GM19351 (cell line): Measurements from ENCODE around the gene MICAL1.
A peak's percentile ranks its signal among the peaks of the same experiment; 100 is the strongest.

Experiments
- ATAC-seq: cut with Tn5 transposase; IDR thresholded peaks from one replicate; pipeline ENCODE4 v1.9.1; 2021; ENCODE audit warnings: mild to moderate bottlenecking, moderate library complexity; ENCODE audit not compliant: unreplicated experiment

The MICAL1 gene

DNA sequence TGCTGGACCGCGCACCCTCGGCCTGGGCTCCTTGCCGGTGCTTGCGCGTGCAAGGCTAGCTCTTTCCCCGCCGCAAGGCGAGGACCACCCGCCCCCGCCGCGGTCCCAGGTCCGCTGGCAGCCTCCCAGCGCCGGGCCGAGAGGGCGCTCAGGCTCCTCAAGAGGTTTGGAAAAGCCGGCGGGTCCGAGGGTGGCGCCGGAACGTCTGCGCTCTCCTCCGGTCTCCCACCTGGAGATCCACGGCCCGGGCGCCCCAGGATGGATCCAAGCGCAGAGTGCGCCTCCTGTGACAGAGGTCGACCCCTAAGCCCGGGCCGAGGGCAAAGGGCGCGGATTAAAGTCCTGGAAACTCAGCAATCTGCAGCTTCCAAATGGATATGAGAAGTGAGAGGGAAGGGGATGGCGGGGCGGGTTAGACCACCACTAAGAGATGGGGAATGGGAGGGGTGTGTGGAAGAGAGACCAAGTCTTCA is 575 bp upstream of the MICAL1 start:
- ATAC-seq: no peak

DNA sequence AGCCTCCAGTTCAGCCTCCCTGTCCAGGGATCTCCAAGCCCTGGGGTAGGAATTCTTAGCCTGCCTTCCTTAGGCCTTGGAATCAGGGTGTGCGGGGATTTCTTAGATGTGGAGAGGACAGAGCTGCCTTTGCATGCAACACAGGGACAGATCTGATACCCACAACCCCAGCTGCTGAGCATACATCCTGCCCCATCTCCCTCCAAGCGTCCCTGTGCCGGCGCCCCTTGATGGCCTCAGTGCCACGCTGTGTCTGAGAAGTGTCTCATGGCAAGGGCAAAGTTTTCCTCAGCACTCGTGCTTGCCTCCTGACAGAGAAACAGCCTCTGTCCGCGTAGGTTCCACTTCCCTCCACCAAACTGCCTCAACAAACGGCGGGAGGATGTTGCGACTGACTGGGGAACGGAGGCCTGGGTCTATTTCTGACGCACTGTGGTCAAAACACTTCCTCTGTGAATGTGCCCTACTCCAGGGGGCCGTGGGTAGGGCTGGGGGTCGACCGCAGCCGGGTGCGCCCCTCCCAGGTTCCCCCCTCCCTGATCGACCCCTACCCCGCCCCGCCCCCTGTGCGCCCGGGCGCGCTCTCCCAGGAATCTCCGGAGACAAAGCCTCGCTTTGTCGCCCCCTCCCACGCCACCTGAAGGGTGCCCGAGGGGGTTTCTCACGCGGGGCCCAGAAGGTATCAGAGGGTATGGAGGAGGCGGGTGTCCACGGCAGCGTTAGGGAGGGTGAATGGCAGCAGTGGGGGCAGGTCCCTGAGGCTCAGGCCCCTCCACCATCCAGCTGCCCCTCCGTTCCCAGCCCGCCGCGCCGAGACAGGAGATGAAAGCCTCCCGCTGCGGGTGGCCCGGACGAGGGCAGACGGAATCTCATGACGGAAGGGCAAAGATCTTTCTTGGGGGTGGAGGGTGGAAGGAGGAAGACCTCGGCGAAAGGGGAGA is 806 bp downstream of the MICAL1 start:
- peak; percentile 38 for ATAC-seq

DNA sequence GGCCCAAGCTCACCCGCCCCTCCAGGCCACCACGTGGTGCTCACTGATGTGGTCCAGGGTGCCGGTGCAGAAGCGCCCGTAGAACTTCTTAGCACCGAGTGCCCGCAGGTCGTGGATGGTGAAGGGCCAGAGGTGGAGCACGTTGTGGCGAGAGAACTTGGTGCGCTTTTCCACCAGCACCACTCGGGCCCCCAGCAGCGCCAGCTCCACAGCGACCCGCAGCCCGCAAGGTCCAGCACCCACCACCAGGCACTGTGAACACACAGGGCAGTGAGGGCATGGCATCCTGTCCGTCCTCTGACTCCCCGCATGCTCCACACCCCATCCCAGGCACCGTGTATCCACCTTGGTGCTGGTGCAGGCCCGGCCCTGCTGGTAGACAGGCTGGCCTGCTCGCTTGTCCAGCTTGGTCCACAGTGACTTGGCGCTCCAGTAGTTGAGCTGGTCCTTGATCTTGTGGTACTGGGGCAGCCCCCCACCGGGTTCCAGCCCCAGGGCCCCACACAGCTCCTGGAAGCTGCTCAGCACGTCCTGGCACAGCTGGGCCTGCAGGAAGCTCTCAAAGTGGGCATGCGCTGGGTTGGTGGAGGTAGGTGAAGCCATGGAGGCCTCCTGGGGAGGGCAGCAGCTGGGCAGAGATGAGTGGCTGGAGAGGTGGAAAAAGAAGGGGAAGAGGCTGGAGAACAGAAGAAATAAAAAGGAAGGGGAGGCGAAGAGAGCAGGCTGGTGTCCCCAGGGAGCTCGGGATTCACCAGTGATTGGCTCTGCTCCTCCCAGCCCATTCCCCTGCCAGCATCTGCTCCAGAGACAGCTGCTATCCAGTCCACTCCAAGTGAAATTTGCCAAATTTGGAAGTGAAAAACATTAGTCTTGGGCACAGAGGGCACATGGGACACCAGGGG is 1.7 kb downstream of the MICAL1 start:
- no peak for ATAC-seq

DNA sequence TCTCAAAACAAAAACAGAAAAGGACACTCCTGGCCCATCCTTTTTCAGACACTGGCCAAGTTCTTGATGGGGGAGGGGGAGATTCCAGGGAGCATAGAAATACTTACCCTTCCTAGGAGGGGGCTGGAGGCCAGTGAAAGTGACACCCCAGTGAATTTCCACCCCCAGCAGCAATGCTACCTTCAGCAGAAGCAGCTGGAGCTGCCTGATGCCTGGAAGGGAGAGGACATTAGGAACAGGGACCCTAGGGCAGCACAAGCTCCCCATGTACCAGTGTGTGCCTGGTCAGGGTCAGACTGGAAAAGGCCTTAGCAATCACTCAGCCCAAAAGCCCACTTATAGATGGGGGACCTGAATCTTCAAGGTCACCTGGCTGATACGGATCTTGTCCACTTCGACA is 2.4 kb downstream of the MICAL1 start:
- no peak for ATAC-seq

DNA sequence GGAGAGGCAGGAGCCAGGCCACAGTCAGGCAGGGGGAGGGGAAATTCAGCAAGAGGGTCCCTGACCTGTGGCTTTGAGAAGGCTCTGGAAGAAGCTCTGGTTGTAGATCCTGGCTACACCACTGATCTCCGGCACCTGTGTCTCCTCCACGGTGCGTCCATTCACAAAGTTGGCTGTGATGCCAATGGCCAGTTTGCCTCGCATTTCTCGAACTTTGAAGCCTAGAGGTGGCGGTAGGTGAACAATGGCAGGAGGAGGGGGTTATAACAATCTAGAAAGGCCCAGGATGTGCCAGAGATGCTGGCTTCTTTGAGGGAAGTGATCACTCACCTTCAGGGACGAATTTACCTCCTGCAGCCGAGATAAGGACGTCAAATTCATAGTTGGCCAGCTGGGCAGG is 3.4 kb downstream of the MICAL1 start:
- no peak for ATAC-seq

DNA sequence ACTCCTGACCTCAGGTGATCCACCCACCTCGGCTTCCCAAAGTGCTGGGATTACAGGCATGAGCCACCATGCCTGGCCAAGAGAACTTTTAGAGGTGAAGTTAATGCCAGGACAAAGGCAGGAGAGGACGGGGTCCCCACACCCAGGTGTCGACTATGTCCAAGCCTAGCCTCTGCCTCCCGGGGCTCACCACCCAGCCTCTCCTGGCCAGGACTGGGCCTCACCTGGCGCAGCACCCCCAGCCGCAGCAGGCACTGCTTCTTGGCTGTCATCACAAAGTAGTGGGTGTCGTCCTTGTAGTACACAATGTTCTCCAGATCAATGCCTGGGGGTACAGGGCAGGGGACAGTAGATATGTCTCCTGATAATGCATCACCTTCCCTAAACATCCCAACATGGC is 4.2 kb downstream of the MICAL1 start:
- ATAC-seq: no peak

DNA sequence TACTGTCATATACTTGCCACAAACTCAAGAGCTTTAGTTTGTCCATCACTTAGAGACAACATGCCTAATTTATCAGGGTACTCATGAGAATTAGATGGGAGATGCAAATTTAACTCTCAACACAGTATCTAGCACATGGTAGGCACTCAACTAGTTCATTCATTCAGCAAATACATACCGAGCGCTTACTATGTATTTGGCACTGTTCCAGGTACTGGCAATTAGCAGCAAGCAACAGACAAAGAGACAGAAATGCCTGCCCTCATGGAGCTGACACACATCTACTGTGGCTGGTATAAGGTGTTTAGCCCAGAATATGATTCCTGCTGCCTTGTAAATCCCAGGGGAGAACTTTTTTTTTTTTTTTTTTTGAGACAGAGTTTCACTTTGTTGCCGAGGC is 4.8 kb downstream of the MICAL1 start:
- no peak for ATAC-seq

DNA sequence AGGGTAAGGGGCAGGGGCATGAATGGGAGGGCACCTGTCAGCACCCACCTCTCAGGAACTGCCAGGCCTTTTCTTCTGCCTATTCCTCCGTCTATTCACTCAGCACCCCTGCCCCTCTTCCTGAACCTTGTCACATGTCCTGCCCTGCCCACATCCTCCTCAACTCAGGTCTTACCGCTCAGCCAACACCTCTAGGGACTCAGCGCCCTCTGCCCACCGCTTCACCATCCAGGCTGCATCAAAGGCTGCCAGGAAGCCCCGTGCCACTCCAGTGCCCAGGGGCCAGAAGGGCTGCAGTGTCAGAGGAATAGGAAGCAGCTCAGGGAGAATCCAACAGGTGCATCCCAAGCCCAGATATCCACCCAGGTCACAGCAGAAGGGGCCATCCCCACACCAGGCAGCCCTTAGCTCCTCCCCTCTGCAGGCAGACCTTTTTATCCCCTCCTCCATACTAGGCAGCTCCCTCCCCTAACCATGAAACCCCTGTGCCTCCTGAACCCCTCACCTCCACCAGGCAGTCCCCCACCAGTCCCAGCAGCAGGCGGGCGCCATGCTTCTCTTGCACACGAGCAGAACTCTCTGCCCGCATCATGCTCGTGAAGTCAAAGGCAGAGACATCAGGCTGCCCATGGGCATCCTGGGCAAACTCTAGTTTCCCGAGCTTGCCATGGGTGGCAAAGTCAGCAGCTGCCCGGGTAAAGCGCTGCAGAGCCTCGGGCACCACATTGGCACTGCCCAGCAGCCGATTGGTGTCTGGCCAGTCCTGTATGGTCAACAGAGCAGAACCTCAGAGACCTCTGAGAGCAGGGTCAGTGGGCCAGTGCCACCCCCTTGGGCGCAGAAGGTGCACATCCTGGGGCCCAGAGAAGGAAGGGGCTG is 5.5 kb downstream of the MICAL1 start:
- no peak for ATAC-seq

DNA sequence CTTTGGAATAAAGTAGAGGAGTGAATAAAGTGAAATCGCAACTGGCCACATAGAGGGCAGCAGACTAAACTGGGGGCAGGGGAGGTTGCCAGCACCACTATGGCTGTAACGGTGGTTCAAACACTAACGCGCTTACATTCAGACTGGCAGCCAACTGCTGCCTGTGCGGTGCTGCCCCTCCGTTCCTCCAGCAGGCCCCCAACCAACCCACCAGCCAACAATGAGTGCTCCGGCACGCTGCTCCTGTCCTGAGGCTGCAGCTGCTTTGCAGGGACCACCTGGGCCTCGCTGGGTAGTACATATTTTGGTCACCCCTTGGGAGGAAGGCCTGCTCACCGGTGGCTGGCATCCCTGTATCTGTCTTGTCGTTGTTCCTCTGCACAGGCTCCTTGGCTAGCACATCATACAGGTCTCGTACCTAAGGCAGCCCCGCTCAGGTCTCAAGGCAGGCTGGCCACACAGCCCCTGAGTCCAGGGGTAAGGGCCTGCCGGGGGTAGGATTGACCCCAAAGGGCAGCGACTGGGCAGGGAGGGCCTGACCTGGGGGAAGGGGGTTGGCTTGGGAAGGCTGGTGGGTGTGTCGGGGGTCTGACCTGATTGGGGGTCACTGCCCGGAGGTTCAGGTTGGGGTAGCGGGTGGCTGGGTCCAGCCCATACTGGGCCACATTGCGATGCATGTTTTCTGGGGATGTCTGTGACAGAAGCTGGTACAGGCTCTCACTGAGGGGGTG is 6.3 kb downstream of the MICAL1 start:
- no peak for ATAC-seq

DNA sequence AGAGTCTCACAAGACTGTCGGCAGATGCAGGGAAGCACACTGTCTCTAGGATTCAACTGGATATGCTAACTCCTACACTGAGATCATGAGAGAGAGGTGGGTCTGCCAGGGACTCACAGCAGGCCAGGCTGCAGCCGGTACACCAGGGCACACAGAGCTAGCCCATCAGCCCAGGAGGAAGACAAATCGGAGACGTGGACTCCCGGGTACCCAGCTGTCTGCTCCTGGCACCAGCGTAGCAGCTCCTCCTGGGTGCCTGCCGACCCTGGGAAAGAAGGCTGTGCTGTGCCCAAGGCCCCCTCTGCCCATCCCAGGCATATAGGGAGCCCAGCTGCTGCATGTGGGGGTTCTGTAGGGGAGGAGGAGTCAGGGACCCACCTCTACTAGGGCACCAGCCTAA is 7.0 kb downstream of the MICAL1 start:
- ATAC-seq: no peak

DNA sequence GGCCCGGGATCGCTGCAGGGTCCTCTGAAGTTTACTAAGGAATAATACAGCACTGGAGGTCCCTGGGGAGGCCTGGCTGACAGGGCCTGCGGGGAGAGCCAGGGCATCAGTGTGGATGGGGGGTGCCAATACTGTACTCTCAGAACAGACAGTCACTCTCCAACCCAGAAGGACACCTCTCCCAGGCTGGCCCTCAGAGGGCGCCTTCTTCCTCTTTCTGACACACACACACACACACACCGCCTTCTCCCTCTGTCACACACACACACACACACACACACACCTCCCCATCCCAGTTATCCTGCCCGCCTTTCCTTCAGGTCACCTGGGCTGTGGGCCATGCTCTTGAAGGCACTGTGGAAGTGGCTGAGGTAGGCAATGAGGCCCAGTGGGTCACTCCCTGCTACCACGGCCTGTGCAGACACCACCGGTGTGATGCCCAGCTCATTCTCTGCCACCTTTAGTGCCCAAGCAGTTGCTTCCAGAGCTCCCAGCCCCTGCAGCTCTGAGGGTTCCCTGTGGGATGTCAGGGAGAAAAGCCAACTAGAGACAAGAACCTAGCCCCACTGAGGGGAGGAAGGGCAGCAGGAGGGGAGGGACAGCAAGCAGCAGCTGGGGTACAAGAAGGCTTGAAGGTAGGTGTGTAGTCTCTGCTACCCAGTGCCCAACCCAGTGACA is 7.6 kb downstream of the MICAL1 start:
- ATAC-seq: no peak

DNA sequence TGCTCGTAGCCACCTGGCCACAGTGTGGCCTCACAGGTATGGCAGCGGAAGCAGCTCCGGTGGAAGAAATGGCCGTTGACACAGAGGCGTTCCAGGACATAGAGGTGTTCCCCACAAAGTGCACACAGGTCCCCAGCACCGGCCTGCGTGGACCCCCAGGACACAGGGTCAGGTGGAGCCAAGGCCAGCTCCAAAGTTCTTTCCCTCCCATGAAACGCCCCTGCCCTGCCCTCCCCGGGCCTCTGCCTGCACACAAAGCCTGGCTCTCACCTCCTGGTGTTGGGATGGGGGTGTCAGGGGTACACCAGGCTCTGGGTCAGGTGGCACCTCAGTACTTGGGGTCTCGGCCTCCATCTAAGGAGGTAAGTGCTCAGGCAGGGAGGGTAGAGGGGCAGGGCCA is 8.5 kb downstream of the MICAL1 start:
- ATAC-seq: no peak

DNA sequence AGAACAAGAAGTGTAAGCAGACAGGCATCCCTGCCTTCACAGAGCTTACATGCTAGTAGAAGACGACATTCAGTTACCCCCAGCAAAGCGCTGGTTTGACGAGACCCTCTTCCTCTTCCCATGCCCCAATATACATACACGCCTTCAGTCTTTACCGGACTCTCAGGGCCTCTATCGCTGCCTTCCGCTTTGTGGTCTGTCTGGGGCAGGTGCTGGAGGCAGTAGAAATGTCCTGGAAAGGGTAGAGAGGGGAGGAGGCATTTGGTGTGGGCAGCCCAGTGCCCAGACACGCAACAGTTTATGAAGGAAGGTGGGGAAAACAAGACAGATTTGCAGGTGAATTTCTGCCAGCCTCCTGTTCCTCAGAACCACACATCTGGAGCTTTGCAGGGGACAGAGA is 9.0 kb downstream of the MICAL1 start:
- ATAC-seq: no peak

DNA sequence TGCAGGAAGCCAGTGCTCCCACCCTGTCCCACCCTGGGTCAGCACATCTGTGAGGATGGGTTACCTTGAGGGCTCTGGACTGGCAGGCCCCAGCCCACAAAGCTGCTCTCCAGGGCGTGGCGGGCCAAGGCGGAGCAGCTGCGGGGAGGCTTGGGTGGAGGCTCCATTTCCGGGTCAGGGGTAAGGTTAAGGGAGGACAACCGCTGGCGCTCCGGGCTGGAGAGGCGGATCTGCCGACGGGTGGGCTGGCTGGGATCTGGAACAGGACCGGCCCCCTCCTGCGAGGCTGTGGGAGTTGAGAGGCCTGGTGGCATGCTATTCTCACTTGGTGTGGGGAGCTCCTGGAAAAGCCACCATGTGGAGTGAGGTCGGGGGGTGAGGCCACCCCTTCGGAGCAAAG is 9.5 kb downstream of the MICAL1 start:
- no peak for ATAC-seq

DNA sequence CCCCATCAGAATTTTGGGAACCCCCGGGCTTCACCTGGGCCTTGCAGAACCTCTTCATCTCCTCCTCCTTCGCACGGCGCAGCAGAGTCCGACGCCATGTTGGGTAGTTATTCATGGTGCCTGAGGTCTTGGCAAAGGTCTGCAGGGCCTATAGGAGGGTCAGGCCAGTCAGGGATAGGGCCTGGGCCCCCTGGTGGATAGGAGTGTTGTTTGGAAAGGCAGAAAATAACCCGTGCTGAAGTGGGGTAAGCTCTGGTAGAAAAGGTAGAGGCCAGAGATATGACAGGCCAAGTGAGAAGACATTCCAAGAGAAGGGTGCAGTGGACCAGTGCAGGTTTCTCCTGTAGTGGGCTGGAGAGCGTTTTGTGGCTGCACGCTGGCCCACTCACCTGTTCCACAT is 10.2 kb downstream of the MICAL1 start:
- ATAC-seq: no peak

DNA sequence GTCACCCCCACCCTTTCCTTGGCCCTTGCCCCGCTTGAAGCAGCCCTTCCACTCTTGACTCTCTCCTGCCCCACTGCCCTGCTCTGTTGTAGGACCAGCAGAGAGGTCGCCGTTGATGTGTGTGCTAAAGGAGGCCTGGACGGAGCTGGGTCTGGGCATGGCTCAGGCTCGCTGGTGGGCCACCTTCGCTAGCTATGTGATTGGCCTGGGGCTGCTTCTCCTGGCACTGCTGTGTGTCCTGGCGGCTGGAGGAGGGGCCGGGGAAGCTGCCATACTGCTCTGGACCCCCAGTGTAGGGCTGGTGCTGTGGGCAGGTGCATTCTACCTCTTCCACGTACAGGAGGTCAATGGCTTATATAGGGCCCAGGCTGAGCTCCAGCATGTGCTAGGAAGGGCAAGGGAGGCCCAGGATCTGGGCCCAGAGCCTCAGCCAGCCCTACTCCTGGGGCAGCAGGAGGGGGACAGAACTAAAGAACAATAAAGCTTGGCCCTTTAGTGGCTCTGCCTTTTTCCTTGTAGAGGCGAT is 12.1 kb downstream of the MICAL1 start:
- no peak for ATAC-seq

DNA sequence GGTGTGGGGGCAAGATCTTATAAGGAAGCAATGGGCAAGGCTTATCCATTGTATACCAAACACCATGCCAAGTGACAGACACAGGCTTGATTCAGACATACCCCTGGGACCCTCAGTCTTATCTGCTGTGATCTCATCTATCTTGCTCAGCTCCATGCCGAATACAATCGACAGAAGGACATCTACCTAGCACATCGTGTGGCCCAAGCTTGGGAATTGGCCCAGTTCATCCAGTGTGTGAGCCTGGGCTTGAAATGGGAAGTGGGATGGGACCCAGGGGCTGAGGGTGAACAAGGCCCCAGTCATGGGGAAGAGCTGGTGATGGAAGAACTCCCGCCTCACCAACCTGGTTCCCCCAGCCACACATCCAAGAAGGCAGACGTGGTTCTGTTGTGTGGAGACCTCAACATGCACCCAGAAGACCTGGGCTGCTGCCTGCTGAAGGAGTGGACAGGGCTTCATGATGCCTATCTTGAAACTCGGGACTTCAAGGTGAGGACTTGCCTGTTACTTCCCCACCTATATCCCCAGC is 13.1 kb downstream of the MICAL1 start:
- no peak for ATAC-seq

DNA sequence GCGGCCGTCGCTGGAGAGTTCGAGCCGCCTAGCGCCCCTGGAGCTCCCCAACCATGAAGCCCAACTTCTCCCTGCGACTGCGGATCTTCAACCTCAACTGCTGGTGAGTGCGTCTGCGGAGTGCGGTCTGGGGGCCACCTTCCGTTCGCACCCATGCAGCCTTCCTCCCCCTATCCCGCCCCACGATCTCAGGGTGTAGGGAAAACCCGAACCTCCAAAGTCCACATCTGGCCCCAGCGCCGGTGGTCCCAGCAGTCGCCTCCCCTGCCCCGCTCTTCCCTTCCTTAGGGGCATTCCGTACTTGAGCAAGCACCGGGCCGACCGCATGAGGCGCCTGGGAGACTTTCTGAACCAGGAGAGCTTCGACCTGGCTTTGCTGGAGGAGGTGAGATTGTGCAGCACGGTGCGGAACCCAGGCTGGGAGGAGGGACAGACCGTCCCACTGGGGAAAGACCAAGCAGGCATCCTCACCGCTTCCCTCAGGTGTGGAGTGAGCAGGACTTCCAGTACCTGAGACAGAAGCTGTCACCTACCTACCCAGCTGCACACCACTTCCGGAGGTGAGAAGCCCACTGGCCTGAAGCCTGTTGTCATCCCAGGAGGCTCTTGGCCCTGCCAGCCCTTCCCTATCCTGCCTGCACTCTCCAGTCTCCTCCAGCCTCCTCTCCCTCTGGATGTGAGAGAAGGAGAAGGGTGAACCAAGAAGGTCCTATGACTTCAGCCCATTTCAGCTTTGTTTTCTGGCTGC is 14.3 kb downstream of the MICAL1 start:
- peak; percentile 11 for ATAC-seq
